ENCODE measurements around the gene PHACTR1. TPM values are rescaled to one million over a fixed set of nuclear protein-coding genes. Genes with fewer than 3 reads are reported as not detected.

Gene PHACTR1
- polyA plus RNA-seq, 2 of the 4 experiments (the other 2 are of a cell fraction), result not detected

DNA sequence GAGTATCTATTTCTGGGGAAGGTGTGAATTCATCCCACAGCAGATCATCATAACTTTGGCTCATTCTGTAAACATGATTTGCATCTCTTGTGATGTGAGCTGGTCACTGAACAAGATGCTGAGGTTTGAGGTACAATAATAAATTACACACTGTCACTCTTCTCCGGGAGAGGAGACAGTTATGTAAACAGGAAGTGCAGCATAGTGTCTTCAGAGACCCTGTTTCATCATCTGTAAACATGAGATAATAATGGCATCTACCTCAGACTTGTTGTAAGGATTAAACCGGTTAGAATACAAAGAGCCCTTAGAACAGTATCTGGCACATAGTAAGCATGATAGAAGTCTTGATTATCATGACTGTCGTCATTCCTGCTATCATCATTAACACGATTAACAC lies 486.6 kb downstream of the PHACTR1 start:
- H3K27ac ChIP-seq, result no peak overlapping the region
- peaks cover 8% of the 10 kb centered on the region; the same call in 2 of the 3 replicates for H3K4me1 ChIP-seq
- TF ChIP-seq RFX5 (IDR thresholded peaks at IDR 0.05) (no peak), MAZ (IDR thresholded peaks at IDR 0.05; ENCODE audit: borderline replicate concordance, low read depth, low read length) (no peak), KDM1A (IDR thresholded peaks at IDR 0.05; ENCODE audit: low read depth) (no peak), SMC3 (IDR thresholded peaks at IDR 0.05) (no peak), CBX2 (IDR thresholded peaks at IDR 0.05; ENCODE audit: borderline replicate concordance, low read depth) (no peak), GATA3 (IDR thresholded peaks at IDR 0.05; ENCODE audit: borderline replicate concordance) (no peak), NR3C1 (IDR thresholded peaks at IDR 0.05) (no peak), ZSCAN20 (CRISPR knock-in tag; IDR thresholded peaks at IDR 0.05) (no peak), POLR2AphosphoS2 (conservative IDR thresholded peaks at IDR 0.05; ENCODE audit: low read length) (no peak), CHD4 (IDR thresholded peaks at IDR 0.05; ENCODE audit: borderline replicate concordance) (no peak), RAD21 (conservative IDR thresholded peaks at IDR 0.05 in 1 of 2, IDR thresholded peaks at IDR 0.05 in 1 of 2) (no peak), ZNF302 (CRISPR knock-in tag; IDR thresholded peaks at IDR 0.05) (no peak), ZFP36 (IDR thresholded peaks at IDR 0.05; ENCODE audit: borderline replicate concordance, partially characterized antibody) (no peak)
- TF ChIP-seq, protein P1, sequence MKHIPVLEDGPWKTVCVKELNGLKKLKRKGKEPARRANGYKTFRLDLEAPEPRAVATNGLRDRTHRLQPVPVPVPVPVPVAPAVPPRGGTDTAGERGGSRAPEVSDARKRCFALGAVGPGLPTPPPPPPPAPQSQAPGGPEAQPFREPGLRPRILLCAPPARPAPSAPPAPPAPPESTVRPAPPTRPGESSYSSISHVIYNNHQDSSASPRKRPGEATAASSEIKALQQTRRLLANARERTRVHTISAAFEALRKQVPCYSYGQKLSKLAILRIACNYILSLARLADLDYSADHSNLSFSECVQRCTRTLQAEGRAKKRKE (CRISPR knock-in tag; IDR thresholded peaks at IDR 0.05; ENCODE audit: low read depth), result no peak
- TF ChIP-seq, protein P2, sequence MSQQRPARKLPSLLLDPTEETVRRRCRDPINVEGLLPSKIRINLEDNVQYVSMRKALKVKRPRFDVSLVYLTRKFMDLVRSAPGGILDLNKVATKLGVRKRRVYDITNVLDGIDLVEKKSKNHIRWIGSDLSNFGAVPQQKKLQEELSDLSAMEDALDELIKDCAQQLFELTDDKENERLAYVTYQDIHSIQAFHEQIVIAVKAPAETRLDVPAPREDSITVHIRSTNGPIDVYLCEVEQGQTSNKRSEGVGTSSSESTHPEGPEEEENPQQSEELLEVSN (IDR thresholded peaks at IDR 0.05; ENCODE audit: borderline replicate concordance, low read depth), result no peak
- TF ChIP-seq, protein P3, sequence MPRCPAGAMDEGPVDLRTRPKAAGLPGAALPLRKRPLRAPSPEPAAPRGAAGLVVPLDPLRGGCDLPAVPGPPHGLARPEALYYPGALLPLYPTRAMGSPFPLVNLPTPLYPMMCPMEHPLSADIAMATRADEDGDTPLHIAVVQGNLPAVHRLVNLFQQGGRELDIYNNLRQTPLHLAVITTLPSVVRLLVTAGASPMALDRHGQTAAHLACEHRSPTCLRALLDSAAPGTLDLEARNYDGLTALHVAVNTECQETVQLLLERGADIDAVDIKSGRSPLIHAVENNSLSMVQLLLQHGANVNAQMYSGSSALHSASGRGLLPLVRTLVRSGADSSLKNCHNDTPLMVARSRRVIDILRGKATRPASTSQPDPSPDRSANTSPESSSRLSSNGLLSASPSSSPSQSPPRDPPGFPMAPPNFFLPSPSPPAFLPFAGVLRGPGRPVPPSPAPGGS (IDR thresholded peaks at IDR 0.05), result no peak
- CTCF ChIA-PET, result no interaction called here
- no peaks in the 10 kb centered on the region for H3K9me3 ChIP-seq
- no peak overlapping the region for H3K4me3 ChIP-seq
- 23% methylated on average over 4 of the region's 4 CpGs for WGBS (ENCODE audit: missing lambda C conversion rate)
- DNase-seq (ENCODE audit: low read depth in 1 of 2, low spot score in 1 of 2) (peak in 1 of 2 experiments; percentile 6), FAIRE-seq (no peak), ATAC-seq (no peak)
- H3K4me2 ChIP-seq, result peak overlapping the region; percentile 38; the same call in 1 of the 3 replicates
- POLR2A ChIA-PET, result no interaction called here

DNA sequence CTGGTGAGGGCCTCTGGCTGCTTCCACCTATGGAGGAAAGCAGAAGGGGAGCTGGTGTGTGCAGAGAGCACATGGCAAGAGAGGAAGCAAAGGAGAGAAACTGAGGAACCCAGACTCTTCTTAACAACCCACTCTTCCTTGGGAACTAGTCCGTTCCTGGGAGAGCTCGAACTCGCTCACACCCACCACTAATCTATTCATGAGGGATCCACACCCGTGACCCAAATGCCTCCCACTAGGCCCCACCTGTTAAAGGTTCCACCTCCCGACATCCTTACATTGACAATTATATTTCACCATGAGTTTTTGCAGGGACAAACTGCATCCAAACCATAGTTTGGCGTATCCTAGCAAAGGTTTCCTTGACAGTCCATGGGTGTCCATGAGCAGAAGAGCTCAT lies 488.5 kb downstream of the PHACTR1 start:
- H3K4me3 ChIP-seq, result no peak overlapping the region
- POLR2A ChIA-PET, result no interaction called here
- no peak for TF ChIP-seq NPAS2 (CRISPR knock-in tag; IDR thresholded peaks at IDR 0.05; ENCODE audit: borderline replicate concordance)
- TF ChIP-seq POLR2A (IDR thresholded peaks at IDR 0.05; ENCODE audit: low read length), result no peak
- no peak for TF ChIP-seq HOXB5 (CRISPR knock-in tag; IDR thresholded peaks at IDR 0.05)
- no peak for TF ChIP-seq MYC (IDR thresholded peaks at IDR 0.05; ENCODE audit: borderline replicate concordance, low read length)
- no peak for TF ChIP-seq CHD4 (IDR thresholded peaks at IDR 0.05; ENCODE audit: borderline replicate concordance)
- no peak for TF ChIP-seq CHD2 (IDR thresholded peaks at IDR 0.05; ENCODE audit: low read length, partially characterized antibody)
- TF ChIP-seq NFE2L2 (conservative IDR thresholded peaks at IDR 0.05; ENCODE audit: low read length), result no peak
- TF ChIP-seq, protein P4, sequence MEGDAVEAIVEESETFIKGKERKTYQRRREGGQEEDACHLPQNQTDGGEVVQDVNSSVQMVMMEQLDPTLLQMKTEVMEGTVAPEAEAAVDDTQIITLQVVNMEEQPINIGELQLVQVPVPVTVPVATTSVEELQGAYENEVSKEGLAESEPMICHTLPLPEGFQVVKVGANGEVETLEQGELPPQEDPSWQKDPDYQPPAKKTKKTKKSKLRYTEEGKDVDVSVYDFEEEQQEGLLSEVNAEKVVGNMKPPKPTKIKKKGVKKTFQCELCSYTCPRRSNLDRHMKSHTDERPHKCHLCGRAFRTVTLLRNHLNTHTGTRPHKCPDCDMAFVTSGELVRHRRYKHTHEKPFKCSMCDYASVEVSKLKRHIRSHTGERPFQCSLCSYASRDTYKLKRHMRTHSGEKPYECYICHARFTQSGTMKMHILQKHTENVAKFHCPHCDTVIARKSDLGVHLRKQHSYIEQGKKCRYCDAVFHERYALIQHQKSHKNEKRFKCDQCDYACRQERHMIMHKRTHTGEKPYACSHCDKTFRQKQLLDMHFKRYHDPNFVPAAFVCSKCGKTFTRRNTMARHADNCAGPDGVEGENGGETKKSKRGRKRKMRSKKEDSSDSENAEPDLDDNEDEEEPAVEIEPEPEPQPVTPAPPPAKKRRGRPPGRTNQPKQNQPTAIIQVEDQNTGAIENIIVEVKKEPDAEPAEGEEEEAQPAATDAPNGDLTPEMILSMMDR (IDR thresholded peaks at IDR 0.05), result no peak
- TF ChIP-seq SREBF2 (IDR thresholded peaks at IDR 0.05), result no peak
- TF ChIP-seq, protein P5, sequence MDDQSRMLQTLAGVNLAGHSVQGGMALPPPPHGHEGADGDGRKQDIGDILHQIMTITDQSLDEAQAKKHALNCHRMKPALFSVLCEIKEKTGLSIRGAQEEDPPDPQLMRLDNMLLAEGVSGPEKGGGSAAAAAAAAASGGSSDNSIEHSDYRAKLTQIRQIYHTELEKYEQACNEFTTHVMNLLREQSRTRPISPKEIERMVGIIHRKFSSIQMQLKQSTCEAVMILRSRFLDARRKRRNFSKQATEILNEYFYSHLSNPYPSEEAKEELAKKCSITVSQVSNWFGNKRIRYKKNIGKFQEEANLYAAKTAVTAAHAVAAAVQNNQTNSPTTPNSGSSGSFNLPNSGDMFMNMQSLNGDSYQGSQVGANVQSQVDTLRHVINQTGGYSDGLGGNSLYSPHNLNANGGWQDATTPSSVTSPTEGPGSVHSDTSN (IDR thresholded peaks at IDR 0.05), result no peak
- TF ChIP-seq ZFP36 (IDR thresholded peaks at IDR 0.05; ENCODE audit: borderline replicate concordance, partially characterized antibody), result no peak
- H3K4me2 ChIP-seq, result no peak overlapping the region
- CTCF ChIA-PET, result no interaction called here
- H3K4me1 ChIP-seq, result peaks cover 8% of the 10 kb centered on the region; the same call in 2 of the 3 replicates
- H3K9me3 ChIP-seq, result no peaks in the 10 kb centered on the region
- no peak overlapping the region for H3K27ac ChIP-seq
- no peak for ATAC-seq
- no peak for FAIRE-seq
- DNase-seq (ENCODE audit: low read depth in 1 of 2, low spot score in 1 of 2), result no peak
- 50% methylated on average over 6 of the region's 6 CpGs for WGBS (ENCODE audit: missing lambda C conversion rate)

Data from A549 (cell line).